HEK293T (cell line): ENCODE results near the gene COL4A3.

Experiments
- BHLHE40 ChIP-seq: fragments of 450-650 bp; IDR thresholded peaks from 2 replicates; pipeline ENCODE4 v1.6.1; 2016; ENCODE audit warnings: mild to moderate bottlenecking, moderate library complexity, borderline replicate concordance
- FOXA1 ChIP-seq: fragments of 450-650 bp; IDR thresholded peaks from 2 replicates; pipeline ENCODE4 v1.6.1; 2016; ENCODE audit warnings: mild to moderate bottlenecking
- NFRKB ChIP-seq: fragments of 450-650 bp; IDR thresholded peaks from 2 replicates; pipeline ENCODE4 v1.6.1; 2016; ENCODE audit warnings: mild to moderate bottlenecking, moderate library complexity

DNA sequence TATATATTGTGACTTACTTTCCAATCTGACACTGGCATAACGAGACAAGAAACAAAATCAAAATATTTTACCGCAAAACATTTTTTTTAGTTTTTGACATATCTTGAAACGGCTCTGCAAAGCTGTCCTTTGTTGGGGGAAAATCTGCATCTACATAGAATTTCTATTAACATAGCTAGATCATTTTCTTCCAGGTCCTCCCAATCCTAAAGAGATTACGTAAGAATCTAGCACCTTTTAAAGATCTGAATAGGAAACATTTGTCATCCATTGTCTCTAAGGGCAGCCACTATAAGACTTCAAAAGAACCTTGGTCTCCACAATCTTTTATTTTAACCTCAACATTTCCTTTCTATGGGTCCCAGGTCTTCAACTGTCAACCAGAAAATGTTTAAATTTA lies 159.4 kb downstream of the COL4A3 start:
- TF ChIP-seq NFRKB = no peak
- no peak for TF ChIP-seq BHLHE40
- TF ChIP-seq FOXA1 = no peak
